ENCODE data around the gene ASPHD2.

The ASPHD2 gene

DNA sequence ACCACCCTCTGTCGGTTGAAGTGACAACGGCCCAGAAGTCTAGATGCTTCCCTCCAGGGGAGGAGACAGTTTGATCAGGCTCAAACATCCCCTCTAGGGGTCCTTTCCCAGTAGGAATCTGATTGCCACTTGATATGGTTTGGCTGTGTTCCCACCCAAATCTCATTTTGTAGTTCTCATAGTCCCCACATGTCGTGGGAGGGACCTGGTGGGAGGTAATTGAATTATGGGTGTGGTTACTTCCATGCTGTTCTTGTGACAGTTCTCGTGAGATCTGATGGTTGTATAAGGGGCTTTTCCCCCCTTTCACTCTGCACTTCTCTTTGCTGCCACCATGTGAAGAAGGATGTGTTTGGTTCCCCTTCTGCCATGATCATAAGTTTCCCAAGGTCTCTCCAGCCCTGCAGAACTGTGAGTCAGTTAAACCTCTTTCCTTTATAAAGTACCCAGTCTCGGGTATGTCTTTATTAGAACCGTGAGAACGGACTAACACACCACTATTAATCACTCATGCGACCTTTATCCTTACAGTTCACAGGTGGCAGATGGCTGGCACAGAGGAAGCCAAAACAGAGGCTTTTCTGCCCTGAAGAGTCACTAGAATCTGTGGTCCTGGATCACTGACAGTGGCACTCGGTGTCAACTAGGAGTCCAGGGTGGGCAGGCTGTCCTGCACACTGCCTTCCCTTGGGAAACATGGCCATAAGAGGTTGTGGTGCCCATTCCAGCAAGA is 21.6 kb downstream of the ASPHD2 start:
- H3K27ac ChIP-seq (ENCODE audit: low read depth, low read length, poor library complexity, severe bottlenecking): no peak overlapping the region
- no peaks in the 10 kb centered on the region for H3K9me3 ChIP-seq (ENCODE audit: low read length)
- H3K4me3 ChIP-seq (ENCODE audit: low read depth, low read length, poor library complexity, severe bottlenecking): no peak overlapping the region
- H3K9ac ChIP-seq (ENCODE audit: low read length): no peak overlapping the region
- H3K27me3 ChIP-seq (ENCODE audit: insufficient read depth, low read length): no peaks in the 10 kb centered on the region
- H3K79me2 ChIP-seq (ENCODE audit: insufficient read depth, low read length): no peaks in the 10 kb centered on the region
- no peaks in the 10 kb centered on the region for H4K20me1 ChIP-seq (ENCODE audit: insufficient read depth, low read length)
- H2AFZ ChIP-seq (ENCODE audit: low read length): no peak overlapping the region
- TF ChIP-seq EZH2 (IDR thresholded peaks at IDR 0.05; ENCODE audit: borderline replicate concordance, low read length): no peak
- TF ChIP-seq, protein P1, sequence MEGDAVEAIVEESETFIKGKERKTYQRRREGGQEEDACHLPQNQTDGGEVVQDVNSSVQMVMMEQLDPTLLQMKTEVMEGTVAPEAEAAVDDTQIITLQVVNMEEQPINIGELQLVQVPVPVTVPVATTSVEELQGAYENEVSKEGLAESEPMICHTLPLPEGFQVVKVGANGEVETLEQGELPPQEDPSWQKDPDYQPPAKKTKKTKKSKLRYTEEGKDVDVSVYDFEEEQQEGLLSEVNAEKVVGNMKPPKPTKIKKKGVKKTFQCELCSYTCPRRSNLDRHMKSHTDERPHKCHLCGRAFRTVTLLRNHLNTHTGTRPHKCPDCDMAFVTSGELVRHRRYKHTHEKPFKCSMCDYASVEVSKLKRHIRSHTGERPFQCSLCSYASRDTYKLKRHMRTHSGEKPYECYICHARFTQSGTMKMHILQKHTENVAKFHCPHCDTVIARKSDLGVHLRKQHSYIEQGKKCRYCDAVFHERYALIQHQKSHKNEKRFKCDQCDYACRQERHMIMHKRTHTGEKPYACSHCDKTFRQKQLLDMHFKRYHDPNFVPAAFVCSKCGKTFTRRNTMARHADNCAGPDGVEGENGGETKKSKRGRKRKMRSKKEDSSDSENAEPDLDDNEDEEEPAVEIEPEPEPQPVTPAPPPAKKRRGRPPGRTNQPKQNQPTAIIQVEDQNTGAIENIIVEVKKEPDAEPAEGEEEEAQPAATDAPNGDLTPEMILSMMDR (IDR thresholded peaks at IDR 0.05; ENCODE audit: low read length): no peak
- no peak overlapping the region for H3K4me2 ChIP-seq (ENCODE audit: low read length)
- no peaks in the 10 kb centered on the region for H3F3A ChIP-seq (ENCODE audit: insufficient read depth, low read length)
- H3K36me3 ChIP-seq (ENCODE audit: insufficient read depth, low read length): peaks cover 48% of the 10 kb centered on the region
- no peaks in the 10 kb centered on the region for H3K4me1 ChIP-seq (ENCODE audit: insufficient read depth, low read length, severe bottlenecking)
- H3K9me2 ChIP-seq (ENCODE audit: low read depth, low read length): no peaks in the 10 kb centered on the region

DNA sequence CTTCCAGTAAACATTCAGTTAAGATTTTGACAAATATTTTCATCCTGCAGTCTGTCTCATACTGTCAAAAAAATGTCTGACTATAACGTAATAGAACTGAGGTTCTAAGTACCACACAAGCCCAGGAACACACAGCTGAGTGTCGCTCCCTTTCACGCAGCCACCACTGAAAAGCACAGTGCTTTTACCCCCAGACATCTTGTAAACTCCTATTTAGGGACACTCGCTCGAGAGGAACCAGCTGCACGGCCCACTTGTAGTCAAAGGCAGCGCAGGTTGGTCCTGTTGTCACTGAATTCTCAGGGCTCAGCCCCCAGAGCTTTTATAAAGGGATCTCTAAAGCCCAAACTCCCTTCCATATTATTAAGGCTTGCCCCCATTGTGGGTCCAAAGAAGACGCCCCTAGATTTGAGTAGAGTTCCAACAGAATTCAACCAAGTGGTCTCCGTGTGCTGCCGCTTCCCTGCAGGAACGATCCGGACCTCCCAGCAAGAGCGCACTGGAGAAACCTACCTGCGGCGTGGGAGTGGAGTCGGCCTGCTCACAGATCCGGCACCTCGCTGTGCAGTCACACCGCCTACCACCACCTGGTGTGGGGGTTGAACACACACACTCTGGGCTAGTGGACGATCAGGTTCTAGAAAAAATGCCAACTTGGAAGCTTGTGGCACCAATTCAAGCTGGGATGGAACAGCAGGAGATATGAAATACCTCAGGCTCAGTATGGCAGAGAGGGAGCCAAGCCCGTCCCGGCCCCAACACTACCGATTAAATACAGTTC is 23.4 kb downstream of the ASPHD2 start:
- Histone ChIP-seq H3K9ac (ENCODE audit: low read length) (no peak overlapping the region), H3K36me3 (ENCODE audit: insufficient read depth, low read length) (peaks cover 60% of the 10 kb centered on the region)

DNA sequence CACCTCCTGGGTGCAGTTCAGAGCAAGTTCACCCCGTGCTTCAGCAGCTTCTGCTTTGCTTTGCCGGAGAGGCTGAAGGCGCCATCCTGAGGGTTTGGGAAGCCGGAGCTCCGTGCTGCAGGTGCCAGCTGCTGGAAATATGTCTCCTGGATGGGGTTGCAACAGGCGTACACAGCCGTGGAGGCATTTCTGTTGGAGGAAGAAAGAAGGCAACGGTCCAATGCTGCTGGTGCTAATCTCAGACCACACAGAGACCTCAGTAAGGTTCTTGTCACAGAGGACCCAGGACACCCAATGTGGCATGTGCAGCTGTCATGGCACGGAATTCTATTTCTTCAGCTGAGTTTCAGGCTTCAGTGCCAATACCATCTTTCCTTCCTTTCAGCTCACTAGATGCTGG is 24.2 kb downstream of the ASPHD2 start:
- no peaks in the 10 kb centered on the region for H3K9me3 ChIP-seq (ENCODE audit: low read length)
- H3K27ac ChIP-seq (ENCODE audit: low read depth, low read length, poor library complexity, severe bottlenecking): no peak overlapping the region
- H3K79me2 ChIP-seq (ENCODE audit: insufficient read depth, low read length): no peaks in the 10 kb centered on the region
- TF ChIP-seq, protein P1 (IDR thresholded peaks at IDR 0.05; ENCODE audit: low read length): no peak
- TF ChIP-seq EZH2 (IDR thresholded peaks at IDR 0.05; ENCODE audit: borderline replicate concordance, low read length): no peak
- H3K4me3 ChIP-seq (ENCODE audit: low read depth, low read length, poor library complexity, severe bottlenecking): no peak overlapping the region
- H3K9me2 ChIP-seq (ENCODE audit: low read depth, low read length): no peaks in the 10 kb centered on the region
- no peaks in the 10 kb centered on the region for H3K27me3 ChIP-seq (ENCODE audit: insufficient read depth, low read length)
- no peaks in the 10 kb centered on the region for H3F3A ChIP-seq (ENCODE audit: insufficient read depth, low read length)
- no peaks in the 10 kb centered on the region for H4K20me1 ChIP-seq (ENCODE audit: insufficient read depth, low read length)
- H3K4me1 ChIP-seq (ENCODE audit: insufficient read depth, low read length, severe bottlenecking): no peaks in the 10 kb centered on the region
- no peak overlapping the region for H2AFZ ChIP-seq (ENCODE audit: low read length)
- no peak overlapping the region for H3K4me2 ChIP-seq (ENCODE audit: low read length)
- H3K36me3 ChIP-seq (ENCODE audit: insufficient read depth, low read length): peaks cover 68% of the 10 kb centered on the region
- no peak overlapping the region for H3K9ac ChIP-seq (ENCODE audit: low read length)

More for the DNA sequence above, 23.4 kb downstream of the ASPHD2 start:
- no peaks in the 10 kb centered on the region for H3K27me3 ChIP-seq (ENCODE audit: insufficient read depth, low read length)
- H3K4me3 ChIP-seq (ENCODE audit: low read depth, low read length, poor library complexity, severe bottlenecking): no peak overlapping the region
- no peaks in the 10 kb centered on the region for H3K9me2 ChIP-seq (ENCODE audit: low read depth, low read length)
- H3K4me1 ChIP-seq (ENCODE audit: insufficient read depth, low read length, severe bottlenecking): no peaks in the 10 kb centered on the region
- H3K9me3 ChIP-seq (ENCODE audit: low read length): no peaks in the 10 kb centered on the region
- H3K4me2 ChIP-seq (ENCODE audit: low read length): no peak overlapping the region
- no peak overlapping the region for H3K27ac ChIP-seq (ENCODE audit: low read depth, low read length, poor library complexity, severe bottlenecking)
- no peak for TF ChIP-seq EZH2 (IDR thresholded peaks at IDR 0.05; ENCODE audit: borderline replicate concordance, low read length)
- TF ChIP-seq, protein P1 (IDR thresholded peaks at IDR 0.05; ENCODE audit: low read length): no peak
- no peak overlapping the region for H2AFZ ChIP-seq (ENCODE audit: low read length)
- H3F3A ChIP-seq (ENCODE audit: insufficient read depth, low read length): no peaks in the 10 kb centered on the region
- no peaks in the 10 kb centered on the region for H4K20me1 ChIP-seq (ENCODE audit: insufficient read depth, low read length)
- H3K79me2 ChIP-seq (ENCODE audit: insufficient read depth, low read length): no peaks in the 10 kb centered on the region

All from OCI-LY1 (cell line).